ENCODE data around the gene KCNT1. TPM values are rescaled to one million over a fixed set of nuclear protein-coding genes. Genes with fewer than 3 reads are reported as not detected.

KCNT1 gene
- polyA plus RNA-seq, 1 donor (not counting 4 experiments of a cell fraction or from before 2014, with no cell fraction given) = not detected

- no peak overlapping the region for H3K9ac ChIP-seq (ENCODE audit: control insufficient read depth, extremely low read depth, insufficient read depth, low read length)
- no peaks in the 10 kb centered on the region for H3K36me3 ChIP-seq (ENCODE audit: control insufficient read depth in 2 of 2, extremely low read depth in 1 of 2, insufficient read depth in 2 of 2, low read length in 2 of 2)
- no peaks in the 10 kb centered on the region for H3K79me2 ChIP-seq (ENCODE audit: control insufficient read depth, insufficient read depth, low read length)
- H3K4me2 ChIP-seq (ENCODE audit: control insufficient read depth, extremely low read depth, insufficient read depth, low read depth, low read length) = no peak overlapping the region
- no peaks in the 10 kb centered on the region for H3K27me3 ChIP-seq (ENCODE audit: control insufficient read depth, extremely low read depth, insufficient read depth, low read length)
- H2AFZ ChIP-seq (ENCODE audit: control insufficient read depth, low read length) = no peak overlapping the region
- no peaks in the 10 kb centered on the region for H3K4me1 ChIP-seq (ENCODE audit: control insufficient read depth, extremely low read depth, insufficient read depth, low read length)
- H3K9me3 ChIP-seq (ENCODE audit: control insufficient read depth, low read depth, low read length) = no peaks in the 10 kb centered on the region
- DNase-seq (ENCODE audit: low read depth, low spot score) (no peak), FAIRE-seq (no peak)
- H3K27ac ChIP-seq (ENCODE audit: control insufficient read depth, insufficient read depth, low read length) = no peak overlapping the region
- TF ChIP-seq EZH2 (IDR thresholded peaks at IDR 0.05; ENCODE audit: low read length) (no peak), CTCF (optimal IDR thresholded peaks at IDR 0.05 in 1 of 3, IDR thresholded peaks at IDR 0.05 in 1 of 3, conservative IDR thresholded peaks at IDR 0.05 in 1 of 3; ENCODE audit: extremely low read depth in 1 of 3, insufficient read depth in 2 of 3, low read length in 3 of 3) (no peak)
- H3K4me3 ChIP-seq (ENCODE audit: control insufficient read depth in 2 of 3, extremely low read depth in 1 of 3, insufficient read depth in 2 of 3, low read depth in 1 of 3, low read length in 3 of 3) = no peak overlapping the region
- H4K20me1 ChIP-seq (ENCODE audit: control insufficient read depth, extremely low read depth, insufficient read depth, low read length) = no peaks in the 10 kb centered on the region
- dilution Hi-C loops (cut with MboI; ENCODE audit: extremely low pct_ligation_motif_present, low sequenced_read_pairs) = no loop called here
- no peaks in the 10 kb centered on the region for H3K9me1 ChIP-seq (ENCODE audit: control insufficient read depth, extremely low read depth, insufficient read depth, low read length)
These were observed 44.6 kb downstream of the KCNT1 start for GRCh38 chr9:135746565-135746964.

- Histone ChIP-seq H3K4me1 (ENCODE audit: control insufficient read depth, extremely low read depth, insufficient read depth, low read length) (no peaks in the 10 kb centered on the region), H3K27ac (ENCODE audit: control insufficient read depth, insufficient read depth, low read length) (no peak overlapping the region), H3K9ac (ENCODE audit: control insufficient read depth, extremely low read depth, insufficient read depth, low read length) (no peak overlapping the region), H3K27me3 (ENCODE audit: control insufficient read depth, extremely low read depth, insufficient read depth, low read length) (no peaks in the 10 kb centered on the region), H2AFZ (ENCODE audit: control insufficient read depth, low read length) (no peak overlapping the region), H4K20me1 (ENCODE audit: control insufficient read depth, extremely low read depth, insufficient read depth, low read length) (no peaks in the 10 kb centered on the region), H3K36me3 (ENCODE audit: control insufficient read depth in 2 of 2, extremely low read depth in 1 of 2, insufficient read depth in 2 of 2, low read length in 2 of 2) (no peaks in the 10 kb centered on the region), H3K79me2 (ENCODE audit: control insufficient read depth, insufficient read depth, low read length) (no peaks in the 10 kb centered on the region), H3K9me3 (ENCODE audit: control insufficient read depth, low read depth, low read length) (no peaks in the 10 kb centered on the region), H3K4me2 (ENCODE audit: control insufficient read depth, extremely low read depth, insufficient read depth, low read depth, low read length) (no peak overlapping the region), H3K4me3 (ENCODE audit: control insufficient read depth in 2 of 3, extremely low read depth in 1 of 3, insufficient read depth in 2 of 3, low read depth in 1 of 3, low read length in 3 of 3) (no peak overlapping the region), H3K9me1 (ENCODE audit: control insufficient read depth, extremely low read depth, insufficient read depth, low read length) (no peaks in the 10 kb centered on the region)
- FAIRE-seq (no peak), DNase-seq (ENCODE audit: low read depth, low spot score) (no peak)
- dilution Hi-C loops (cut with MboI; ENCODE audit: extremely low pct_ligation_motif_present, low sequenced_read_pairs) = no loop called here
- TF ChIP-seq CTCF (optimal IDR thresholded peaks at IDR 0.05 in 1 of 3, IDR thresholded peaks at IDR 0.05 in 1 of 3, conservative IDR thresholded peaks at IDR 0.05 in 1 of 3; ENCODE audit: extremely low read depth in 1 of 3, insufficient read depth in 2 of 3, low read length in 3 of 3) = no peak
- TF ChIP-seq EZH2 (IDR thresholded peaks at IDR 0.05; ENCODE audit: low read length) = no peak
These were observed 45.3 kb downstream of the KCNT1 start for GRCh38 chr9:135747311-135747710.

All from keratinocyte (primary cell).